AML-193 (cell line): Measurements from ENCODE around the gene BRD4.

Experiments used
- DNase-seq, 2 experiments: peaks; one replicate each; lab custom pipeline; 2025; lab: John Stamatoyannopoulos, UW

The BRD4 gene

DNA sequence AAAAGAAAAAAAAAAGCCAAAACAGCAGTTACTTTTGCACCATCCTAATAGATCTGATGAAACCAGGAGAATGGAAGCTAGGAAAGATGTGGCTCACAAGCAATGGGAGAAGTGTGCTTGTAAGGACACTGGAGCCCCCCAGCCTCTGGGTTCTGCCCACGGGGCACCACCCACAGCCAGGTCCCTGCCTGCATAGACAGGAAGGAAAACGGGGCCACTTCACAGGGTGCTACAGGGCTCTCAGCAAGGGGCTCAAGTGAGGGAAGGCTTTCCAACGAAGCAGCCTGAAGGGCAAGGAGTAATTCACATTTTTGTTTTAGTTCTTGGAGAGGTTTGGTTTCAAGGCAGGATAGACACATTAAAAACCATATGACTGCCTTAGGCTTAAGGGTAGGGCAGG is 42.7 kb downstream of the BRD4 start:
- no peak for DNase-seq

DNA sequence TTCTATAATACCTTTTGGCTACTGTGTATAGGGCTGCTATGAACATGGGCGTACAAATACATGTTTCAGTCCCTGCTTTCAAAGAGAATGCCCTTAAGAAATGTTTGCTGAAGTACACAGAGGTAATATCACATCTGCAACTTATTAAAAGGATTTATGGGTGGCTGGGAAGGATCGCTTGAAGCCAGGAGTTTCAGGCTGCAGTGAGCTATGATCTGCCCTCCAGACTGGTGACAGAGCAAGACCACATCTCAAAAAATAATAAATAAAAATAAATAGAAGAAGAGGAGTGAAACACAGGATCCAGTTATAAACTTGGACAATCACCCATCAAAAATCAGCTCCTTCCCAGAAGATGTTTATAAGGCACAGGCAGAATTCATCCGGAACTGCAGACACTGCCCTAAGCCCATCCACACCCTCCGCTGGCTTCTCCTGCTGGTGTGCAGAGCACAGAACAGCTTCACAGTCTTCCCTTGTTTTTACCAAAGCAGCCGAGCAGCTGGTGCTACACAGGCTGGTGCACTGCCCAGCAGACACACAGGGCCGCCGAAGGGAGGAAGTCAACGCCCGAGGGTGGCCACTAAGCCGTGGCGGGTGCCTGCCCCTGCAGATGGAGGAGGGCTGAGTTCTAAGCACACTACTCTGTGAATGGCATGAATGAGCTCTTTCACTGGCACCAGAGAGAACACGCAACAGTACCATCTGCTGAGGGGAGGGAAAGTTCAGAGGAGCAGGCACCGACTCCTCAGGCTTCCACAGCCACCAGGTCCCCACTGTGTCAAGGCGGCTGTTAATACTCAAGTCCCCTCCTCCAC is 44.0 kb downstream of the BRD4 start:
- no peak for DNase-seq

DNA sequence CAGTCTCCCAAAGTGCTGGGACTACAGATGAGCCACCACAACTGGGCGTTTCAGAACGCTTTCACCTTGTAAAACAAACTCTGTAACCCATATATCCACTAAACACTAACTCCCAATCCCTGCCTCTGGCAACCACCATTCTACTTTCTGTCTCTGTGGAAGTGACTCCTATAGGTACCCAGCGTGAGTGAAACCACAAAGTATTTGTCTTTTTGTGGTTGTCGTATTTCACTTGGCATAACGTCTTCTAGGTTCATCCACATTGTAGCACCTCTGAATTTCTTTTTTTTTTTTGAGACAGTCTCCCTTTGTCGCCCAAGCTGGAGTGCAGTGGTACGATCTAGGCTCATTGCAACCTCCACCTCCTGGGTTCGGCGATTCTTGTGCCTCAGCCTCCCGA is 44.8 kb downstream of the BRD4 start:
- no peak for DNase-seq

DNA sequence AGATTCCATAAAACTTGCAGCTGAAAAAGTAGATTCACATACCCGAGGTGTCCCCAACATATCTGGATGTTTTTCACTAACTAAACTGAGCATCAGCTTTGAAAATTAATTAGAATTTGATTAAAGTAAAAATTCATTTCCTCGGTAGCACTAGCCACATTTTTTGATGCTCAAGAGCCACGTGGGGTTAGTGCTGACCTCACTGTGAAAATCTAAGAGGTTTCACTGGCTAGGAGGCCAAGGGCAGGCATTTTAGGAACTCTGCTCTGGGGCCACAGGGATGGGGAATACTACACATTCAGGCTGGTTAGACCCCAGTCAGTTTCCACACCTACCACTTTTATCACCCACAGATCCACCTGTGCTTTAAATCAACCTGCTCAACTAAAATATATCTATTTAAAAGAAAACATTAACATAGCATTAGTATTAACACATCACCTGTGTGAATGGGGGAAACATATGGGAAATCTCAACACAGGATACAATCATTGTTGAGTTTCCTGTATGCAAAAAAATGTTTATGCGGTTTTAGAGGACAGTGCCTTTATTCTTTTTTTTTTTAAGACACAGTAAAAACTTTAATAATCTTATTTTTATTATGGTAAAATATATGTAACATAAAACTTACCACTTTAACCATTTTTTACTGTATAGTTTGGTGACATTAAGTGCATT is 45.5 kb downstream of the BRD4 start:
- DNase-seq, result no peak

DNA sequence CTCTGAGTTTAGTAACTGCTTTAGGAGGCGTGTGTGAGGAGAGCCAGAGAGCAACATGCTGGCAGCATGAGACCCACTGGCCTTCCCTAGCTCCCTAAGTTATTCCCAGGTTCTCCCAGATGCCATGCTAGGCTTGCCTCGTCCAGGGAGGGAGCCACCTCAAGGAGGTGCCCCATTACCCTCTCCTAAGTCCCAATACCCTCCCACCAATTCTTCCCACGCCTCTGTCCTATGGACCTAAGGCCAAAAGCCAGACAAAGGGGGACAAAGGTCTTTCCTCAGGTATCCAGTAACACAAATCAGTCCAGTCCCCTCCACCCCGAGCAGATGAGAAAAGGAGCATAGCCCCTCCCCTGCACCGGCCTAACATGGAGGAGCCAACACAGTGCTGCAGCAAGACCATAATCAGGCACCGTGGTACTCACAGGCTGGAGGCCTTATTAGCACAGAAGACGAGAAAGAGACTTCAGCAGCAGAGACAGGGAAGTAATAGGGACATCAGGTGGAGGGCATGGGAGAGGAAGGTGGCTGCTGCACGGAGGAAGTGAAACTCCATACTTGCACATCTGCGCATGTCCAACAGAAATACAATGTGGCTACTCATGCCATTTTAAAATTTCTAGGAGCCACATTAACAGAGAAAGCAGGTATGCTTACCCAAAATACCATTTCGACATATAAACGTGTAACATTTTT is 46.3 kb downstream of the BRD4 start:
- DNase-seq, result no peak

DNA sequence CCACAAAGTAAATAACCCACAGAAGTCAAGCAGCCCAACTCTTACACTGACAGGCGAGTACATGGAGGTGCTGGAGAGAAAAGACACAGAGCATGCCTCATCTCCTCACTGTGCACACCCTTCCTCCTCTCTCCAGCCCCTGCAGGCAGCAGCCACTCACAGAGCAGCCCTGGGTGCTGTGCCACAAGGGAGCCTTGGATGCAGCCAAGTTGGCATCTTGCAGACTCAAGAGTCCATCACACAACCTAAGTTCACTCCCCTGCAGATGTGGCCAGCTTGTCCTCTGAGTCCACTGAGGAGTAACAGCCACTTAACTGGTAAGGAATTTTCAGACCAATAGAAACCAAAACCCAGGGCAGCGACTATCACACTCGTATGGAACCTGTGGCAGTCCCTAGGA is 47.4 kb downstream of the BRD4 start:
- no peak for DNase-seq

DNA sequence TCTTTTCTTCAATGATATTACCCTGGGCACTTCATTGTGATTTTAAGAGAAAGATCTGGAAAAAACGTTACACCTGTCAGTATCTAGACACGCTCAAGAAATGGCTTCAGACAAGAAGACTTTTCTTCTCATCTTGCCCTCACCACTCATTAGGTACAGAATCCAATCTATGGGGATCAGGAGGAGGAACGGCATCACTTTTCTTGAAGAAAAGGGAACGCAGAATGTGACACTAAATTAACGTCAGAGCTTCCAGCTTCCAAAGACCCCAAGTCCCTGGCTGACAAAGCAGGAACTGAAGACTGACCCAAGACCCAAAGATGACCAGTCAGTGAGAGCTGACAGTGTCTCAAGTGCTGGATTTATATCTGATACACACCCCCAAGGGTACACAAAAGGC is 48.2 kb downstream of the BRD4 start:
- DNase-seq, result no peak

DNA sequence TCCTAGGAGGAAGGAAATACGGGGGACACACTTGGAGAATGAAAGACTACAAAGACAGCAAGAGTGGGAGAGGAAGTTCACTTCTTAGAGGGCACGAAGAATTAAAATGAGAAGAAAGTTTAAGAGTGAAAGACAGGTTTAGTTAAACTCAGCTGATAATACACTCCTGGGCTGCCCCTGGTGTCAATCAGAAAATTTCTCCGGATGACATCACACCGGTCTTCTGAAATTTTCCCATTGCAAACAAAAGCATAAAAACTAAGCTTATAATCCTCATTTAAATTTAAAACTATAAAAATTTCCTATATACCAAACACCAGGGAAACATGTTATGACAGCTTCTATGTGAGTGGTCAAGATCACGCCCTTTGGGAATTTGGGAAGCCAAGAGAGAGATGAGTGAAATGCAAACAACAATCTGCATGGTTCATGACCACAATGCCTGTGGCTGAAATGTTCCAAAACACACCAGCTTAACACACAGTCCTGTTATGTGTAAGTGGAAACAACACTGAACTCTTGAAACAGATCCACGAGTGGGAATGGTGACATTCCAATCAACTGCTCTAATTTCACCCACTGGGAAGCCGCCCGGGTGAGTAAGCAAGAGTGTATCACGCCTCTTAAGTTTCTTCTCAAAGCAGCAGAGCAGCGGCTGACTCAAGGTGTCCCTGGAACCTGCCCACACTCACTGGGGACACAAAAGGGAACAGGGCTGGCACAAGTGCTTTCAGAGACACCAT is 49.0 kb downstream of the BRD4 start:
- DNase-seq, result no peak

DNA sequence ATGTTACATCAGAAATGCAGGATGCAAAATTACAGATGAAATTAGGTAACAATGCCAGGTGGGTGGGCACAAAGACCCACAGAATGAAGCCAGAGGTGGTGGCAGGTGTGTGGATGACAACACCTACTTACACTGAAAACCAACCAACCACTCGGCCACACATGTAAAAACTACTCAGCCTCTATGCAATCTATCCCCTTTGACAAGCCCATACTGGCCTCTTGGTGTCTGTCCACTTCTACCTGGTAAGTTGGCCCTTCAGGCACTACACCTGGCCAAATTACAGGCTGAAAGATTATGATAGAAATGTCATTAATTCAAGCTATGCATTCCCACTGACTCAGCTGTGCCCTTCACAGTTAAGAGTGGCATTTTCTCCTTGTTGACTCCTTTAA is 50.0 kb downstream of the BRD4 start:
- DNase-seq, result no peak

DNA sequence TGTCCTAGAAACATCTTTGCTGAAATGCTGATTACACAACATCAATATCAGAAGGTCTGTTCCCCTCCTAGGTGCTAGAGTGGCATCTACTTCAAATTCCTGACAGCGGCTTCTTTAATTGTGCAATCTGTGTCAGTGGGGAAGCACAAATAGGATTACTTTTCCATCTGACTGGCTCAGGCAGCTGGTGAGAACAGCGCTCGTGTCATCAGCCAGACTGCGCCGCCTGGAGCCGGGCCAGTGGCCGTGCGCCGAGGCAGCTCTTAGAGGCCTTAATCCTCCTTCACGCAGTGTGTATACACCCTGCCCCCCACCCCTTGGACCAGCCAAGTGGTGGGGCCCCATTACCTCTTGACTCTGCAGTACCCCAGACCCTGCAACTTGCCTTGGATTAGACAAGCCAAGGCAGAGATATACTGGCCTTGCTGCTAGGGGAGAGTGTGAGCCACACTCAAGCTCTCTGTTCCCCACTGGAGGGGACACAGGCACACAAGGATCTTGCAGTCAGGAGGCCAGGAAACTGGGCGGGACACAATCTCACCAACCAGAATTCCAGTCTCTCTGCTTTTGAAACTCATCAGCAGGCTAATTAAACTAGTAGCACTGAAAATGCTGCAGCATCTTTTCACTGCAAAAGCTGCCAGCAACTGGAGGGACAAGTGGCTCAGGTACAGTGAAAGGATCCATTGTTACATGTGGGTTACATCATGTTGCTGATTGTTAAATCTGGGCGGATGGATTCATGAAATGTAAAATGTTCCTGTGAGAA is 51.2 kb downstream of the BRD4 start:
- DNase-seq, result no peak

DNA sequence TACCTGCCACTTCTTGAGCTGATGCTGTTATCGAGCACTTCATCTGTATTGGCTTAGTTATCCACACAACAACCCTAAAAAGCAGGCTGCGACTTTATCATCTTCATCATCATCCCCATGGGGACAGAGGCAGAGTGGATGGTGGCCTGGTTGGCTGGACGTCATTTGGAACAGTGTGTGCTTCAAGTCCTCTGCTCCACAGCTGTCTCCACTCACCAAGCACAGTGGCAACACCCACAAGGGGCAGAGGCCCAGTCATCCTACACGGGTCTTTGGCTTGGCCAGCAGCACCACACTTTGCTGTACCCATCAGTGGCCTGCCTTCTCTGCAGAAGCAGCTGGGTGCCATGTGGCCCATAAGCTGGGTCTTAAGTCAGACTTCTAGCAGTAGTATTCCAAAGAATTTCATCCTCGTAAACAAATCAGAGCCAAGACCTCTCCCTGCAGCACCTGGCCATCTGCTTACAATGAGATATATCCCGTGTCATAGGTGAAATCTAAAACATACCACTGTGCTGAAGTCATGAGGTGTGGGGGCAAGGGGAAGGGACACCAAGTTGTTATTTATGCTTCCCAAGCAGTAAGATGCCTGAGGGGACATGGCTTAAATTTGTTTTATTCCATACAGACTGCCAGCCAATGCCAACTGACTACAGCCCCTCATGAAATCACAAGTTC is 52.2 kb downstream of the BRD4 start:
- no peak for DNase-seq

- DNase-seq, result no peak
Observed at GRCh38 chr19:15279326-15279904, 52.9 kb downstream of the BRD4 start.

- DNase-seq, result no peak
Observed at GRCh38 chr19:15276620-15277215, 55.6 kb downstream of the BRD4 start.

DNA sequence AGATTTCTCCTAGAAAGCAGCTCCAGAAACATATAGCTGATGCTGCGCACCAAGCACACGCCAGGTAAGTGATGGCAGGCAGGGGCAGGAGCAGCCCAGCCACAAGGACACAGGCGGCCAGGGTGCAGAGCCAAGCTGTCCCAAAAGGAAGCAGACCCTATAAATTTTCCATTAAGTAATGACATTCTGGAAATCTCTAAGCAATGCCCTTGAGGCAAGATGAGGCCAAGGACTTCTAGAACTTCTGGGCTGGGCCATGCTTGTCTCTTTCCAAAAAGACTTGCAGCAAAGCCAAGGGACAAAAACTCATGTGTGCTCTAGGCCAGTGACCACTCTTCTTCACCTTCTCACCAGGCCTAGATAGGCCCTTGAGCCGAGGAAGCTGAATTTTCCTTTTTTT is 57.9 kb downstream of the BRD4 start:
- no peak for DNase-seq

DNA sequence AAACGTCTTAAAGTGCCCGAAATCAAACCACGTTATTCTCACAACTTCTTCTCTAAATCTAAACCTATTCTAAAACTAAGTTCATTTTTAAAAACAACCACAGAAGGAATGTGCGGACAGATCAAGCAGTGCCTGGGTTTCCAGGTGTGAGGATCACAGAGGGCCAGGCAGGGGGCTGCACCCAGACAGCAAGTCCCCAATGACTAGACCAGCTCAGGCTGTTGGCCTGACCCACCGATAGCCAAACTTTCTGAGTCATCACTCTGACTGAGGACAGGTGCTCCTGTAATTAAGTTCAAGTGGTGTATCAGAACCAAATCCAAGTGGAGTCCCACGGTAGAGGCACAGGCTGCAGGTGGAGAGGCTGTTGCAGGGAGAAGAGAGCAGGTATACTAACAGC is 62.5 kb downstream of the BRD4 start:
- DNase-seq, result no peak

- DNase-seq, result no peak
Observed at GRCh38 chr19:15268928-15269253, 63.4 kb downstream of the BRD4 start.

- DNase-seq, result no peak
Observed at GRCh38 chr19:15268192-15268927, 64.0 kb downstream of the BRD4 start.

DNA sequence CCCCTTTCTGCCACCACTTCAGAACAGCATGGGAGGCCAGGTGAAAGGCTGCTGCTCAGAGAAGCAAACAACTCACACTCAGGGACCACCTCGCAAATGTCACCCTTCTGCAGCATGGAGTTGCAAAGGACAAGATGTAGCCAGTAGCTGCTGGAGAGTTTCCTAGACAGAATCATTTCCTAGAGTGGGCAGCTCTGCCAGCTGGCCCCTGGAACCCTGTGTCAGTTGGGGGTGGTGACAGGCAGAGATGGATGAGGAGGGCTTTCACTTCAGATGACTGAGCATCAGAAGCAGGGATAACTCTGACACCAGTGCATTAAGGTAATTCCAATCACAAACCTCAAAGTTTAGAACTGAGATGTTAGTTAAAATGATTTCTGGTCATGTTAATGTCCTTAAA is 65.7 kb downstream of the BRD4 start:
- DNase-seq, result no peak

GRCh38 chr19:15265850-15266248 is 66.5 kb downstream of the BRD4 start:
- no peak for DNase-seq
